LoVo (cell line): ENCODE results near the gene HDGFL3.
"Not testable (repeated sequence)": the region's sequence is repeated elsewhere in the genome, so short reads cannot be mapped to it uniquely, and the experiment has no call there.

Experiments used
- DNase-seq: peaks from one replicate; pipeline ENCODE4 v3.0.0-alpha.2; 2016; ENCODE audit warnings: low spot score

The HDGFL3 gene

GRCh38 chr15:83207660-83208366, at the start of gene HDGFL3:
Gene HDGFL3 (minus strand): TSS chr15:83207823. CDS start chr15:83207414, 409 bp downstream.
- no peak for DNase-seq

GRCh38 chr15:83250781-83251180, 43.2 kb upstream of the HDGFL3 start:
- no peak for DNase-seq

GRCh38 chr15:83249030-83249343, 41.4 kb upstream of the HDGFL3 start:
- no peak for DNase-seq

GRCh38 chr15:83248151-83249029, 40.8 kb upstream of the HDGFL3 start:
- DNase-seq, result peak; percentile 68

GRCh38 chr15:83243634-83244033, 36.0 kb upstream of the HDGFL3 start:
- DNase-seq, result no peak

GRCh38 chr15:83230242-83230641, 22.6 kb upstream of the HDGFL3 start:
- DNase-seq, result no peak

GRCh38 chr15:83225449-83225848, 17.8 kb upstream of the HDGFL3 start:
- DNase-seq, result no peak

- DNase-seq, result not testable (repeated sequence)
Measured at GRCh38 chr15:83221781-83222180, 14.2 kb upstream of the HDGFL3 start.

GRCh38 chr15:83219026-83219425, 11.4 kb upstream of the HDGFL3 start:
- no peak for DNase-seq

GRCh38 chr15:83215306-83215705, 7.7 kb upstream of the HDGFL3 start:
- no peak for DNase-seq

- DNase-seq, result no peak
Measured at GRCh38 chr15:83210619-83211018, 3.0 kb upstream of the HDGFL3 start.

- DNase-seq, result no peak
Measured at GRCh38 chr15:83209333-83209732, 1.7 kb upstream of the HDGFL3 start.

GRCh38 chr15:83208367-83208661, 691 bp upstream of the HDGFL3 start:
- DNase-seq, result no peak

- DNase-seq, result no peak
Measured at GRCh38 chr15:83207009-83207659, 489 bp downstream of the HDGFL3 start.

GRCh38 chr15:83206526-83207008, 1.1 kb downstream of the HDGFL3 start:
- no peak for DNase-seq

GRCh38 chr15:83205725-83206324, 1.8 kb downstream of the HDGFL3 start:
- no peak for DNase-seq

GRCh38 chr15:83204697-83205096, 2.9 kb downstream of the HDGFL3 start:
- DNase-seq, result no peak

- DNase-seq, result no peak
Measured at GRCh38 chr15:83203543-83203942, 4.1 kb downstream of the HDGFL3 start.

GRCh38 chr15:83200589-83200988, 7.0 kb downstream of the HDGFL3 start:
- DNase-seq, result no peak

GRCh38 chr15:83200162-83200561, 7.5 kb downstream of the HDGFL3 start:
- no peak for DNase-seq

GRCh38 chr15:83199288-83199687, 8.3 kb downstream of the HDGFL3 start:
- no peak for DNase-seq

- DNase-seq, result no peak
Measured at GRCh38 chr15:83198476-83198875, 9.1 kb downstream of the HDGFL3 start.

GRCh38 chr15:83194528-83194927, 13.1 kb downstream of the HDGFL3 start:
- DNase-seq, result no peak
